GM18498 (cell line): Measurements from ENCODE around the gene SF3A1.
A peak's percentile ranks its signal among the peaks of the same experiment; 100 is the strongest.

Source experiments
- ATAC-seq: cut with Tn5 transposase; IDR thresholded peaks from one replicate; pipeline ENCODE4 v1.9.1; 2021; ENCODE audit warnings: mild to moderate bottlenecking, moderate library complexity; ENCODE audit not compliant: unreplicated experiment

SF3A1 gene

DNA sequence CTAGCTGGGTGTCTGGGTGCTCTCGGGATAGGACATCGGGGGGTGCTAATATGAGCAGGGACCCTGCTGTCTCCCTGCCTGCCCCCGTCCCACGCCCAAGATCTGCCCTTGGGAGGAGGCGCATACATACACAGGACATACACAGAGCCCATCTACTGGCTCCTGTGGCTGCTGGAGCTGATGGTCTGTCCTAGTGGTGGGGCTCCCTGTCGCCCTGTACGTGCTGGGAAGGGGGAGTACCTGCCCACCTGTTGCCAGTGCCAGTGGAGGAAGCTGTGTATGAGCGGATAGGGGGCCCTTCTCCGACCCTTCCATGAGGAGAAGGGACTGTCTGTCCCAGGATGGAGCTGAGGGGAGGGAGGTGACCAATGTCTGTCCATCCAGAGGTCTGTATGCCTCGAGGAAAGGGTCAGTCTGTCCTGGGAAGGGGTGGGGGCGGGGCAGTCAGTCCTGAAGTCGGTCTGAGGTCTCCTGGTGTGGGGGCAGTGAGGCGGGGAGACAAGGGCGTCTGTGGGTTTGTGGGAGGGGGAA, 30.9 kb downstream of the SF3A1 start:
- ATAC-seq: no peak

DNA sequence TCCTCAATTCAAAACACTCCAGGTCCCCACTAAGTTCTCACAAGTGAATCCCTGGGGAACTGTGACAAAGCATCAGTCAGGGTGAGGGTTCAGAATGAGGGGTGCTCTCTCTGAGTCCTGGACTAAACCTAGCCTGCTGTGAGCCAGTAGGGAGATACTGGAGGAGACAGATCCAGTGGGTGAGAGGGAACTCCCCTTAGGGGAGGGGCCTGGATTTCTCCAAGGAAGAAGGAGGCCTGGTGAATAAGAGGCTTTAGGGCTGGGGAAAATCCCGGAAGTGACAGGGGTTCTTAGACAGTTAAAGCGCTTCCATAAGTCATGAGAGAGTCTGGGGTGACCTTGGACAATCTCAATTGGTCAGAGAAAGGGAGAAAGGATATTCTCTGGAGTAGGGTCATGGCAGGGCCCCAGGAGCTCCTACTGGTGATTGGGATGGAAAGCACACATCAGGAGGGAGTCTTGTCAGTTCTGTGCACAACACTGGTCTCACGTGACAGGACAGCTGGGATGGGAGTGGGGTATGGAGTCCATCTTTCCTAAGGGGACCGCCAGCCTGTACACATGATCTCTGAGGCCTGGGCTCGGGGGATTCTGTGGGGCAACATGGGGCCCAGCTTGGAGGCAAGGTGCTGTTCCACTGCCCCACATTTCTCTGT, 31.5 kb downstream of the SF3A1 start:
- no peak for ATAC-seq

DNA sequence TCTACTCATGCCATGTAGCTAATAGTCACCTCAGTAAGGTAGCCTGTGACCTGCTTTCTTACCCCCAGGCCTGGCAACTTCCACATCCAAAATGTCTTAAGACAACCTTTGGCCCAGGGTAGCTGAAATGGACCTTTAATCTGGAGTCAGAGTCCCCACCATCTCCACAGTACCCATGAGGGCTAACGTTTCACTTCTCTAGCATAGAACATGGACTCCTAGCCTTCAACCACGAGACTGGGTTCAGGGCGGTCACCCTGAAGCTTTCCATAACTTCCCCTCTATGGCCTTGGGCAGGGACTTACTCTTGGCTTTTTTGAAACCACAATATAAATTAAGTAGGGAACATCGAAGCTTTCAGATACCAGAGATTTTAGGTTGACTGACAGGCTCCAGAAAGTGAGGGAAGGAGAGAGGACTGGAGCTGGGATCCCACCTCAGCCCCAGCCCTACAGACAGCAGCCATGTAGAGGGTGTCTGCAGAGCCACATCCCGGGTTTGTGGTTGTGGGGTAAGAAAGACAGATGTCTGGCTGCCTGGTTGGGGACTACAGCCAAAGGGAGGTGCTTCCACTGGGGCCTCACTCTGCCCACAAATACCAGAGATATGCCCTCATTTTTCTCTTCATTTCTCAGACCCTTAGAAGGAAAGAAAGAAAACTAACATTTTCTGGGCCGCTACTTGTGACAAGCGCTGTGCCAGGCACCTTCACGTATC, 32.5 kb downstream of the SF3A1 start:
- no peak for ATAC-seq

DNA sequence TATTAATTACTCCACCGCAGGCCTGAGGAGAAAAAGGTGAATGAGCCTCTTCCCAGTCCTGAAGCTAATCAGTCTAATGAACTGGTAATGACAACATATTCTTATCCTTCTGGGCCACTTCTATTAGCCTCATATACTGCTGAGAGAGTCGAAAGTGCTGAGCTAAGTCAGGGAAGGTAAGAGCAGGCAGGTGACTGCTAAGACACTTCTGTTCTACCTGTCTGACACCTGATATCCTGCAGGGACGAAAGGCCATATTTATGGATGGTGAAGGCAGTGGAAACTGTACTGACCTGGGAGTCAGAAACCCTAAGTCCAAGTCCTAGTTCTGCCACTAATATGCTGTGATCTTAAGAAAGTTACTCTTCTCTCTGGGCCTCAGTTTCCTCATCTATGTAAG, 33.4 kb downstream of the SF3A1 start:
- ATAC-seq: no peak

DNA sequence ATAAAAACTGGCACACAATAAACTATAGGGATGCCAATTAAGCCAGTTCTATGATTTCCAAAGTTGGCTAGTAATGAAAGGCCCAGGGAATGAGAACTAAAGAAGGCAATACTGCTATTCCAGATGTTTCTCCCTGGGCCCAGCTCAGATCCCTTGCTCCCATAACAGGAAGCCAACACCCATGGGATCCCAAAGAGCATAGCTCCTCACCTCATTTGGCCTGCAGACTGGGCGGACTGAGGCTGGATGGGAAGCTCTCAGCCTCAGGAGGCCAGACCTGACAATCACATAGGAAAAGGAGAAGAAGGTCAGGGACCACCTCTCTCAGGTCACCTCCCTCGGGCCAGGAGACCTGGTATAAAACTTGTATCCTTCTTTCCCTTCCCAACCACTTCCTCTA, 35.2 kb downstream of the SF3A1 start:
- ATAC-seq: no peak

DNA sequence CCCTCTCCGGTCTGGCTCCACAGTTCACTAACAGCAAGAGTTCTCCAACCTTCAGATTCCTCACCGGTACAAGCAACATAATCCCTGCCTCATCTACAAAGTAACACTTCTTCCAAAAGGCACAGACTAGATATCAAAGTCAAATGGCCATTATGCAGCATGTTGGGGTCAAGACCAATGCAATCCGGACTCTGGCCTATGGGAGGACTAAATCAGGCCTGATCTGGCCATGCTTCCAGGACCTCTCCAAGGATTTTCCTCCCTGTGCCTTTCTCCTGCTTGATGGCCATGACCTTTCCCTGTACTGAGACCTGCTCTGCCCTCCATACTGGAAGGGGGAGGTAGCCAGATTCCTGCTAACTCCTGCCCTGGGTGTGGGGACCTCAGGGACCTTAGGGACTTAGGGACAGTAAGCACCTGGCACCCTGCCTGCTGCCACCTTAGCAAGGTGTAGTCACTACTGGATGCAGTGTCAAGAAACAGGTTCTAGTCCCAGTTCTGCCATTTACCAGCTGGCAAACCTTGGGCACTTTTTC, 36.6 kb downstream of the SF3A1 start:
- no peak for ATAC-seq

DNA sequence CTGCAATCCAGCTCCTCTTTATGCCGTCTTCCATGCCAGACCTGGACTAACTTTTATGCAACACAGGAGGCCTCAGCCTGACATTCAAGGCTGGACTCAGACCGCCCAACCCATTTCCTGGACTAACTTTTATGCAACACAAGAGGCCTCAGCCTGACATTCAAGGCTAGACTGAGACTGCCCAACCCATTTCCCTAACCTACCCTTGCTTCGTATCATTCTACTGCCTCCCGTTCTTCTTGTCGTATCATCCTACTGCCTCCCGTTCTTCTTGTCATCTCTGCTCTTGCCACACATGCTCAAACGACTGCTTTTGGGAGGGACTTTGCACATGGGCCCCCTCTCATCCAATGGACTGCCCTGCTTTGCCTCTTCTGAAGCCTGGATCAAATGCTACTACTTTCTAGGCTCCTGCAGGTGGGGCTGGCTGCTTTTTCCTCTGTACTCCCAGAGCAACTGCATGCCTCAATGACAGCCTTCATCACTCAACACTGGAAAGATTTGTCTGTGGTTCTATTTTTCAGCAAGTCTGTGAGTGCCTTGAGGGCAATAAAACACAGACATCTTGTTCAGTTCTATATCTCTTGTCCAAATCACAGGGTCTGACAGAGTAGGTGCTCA, 37.8 kb downstream of the SF3A1 start:
- no peak for ATAC-seq

DNA sequence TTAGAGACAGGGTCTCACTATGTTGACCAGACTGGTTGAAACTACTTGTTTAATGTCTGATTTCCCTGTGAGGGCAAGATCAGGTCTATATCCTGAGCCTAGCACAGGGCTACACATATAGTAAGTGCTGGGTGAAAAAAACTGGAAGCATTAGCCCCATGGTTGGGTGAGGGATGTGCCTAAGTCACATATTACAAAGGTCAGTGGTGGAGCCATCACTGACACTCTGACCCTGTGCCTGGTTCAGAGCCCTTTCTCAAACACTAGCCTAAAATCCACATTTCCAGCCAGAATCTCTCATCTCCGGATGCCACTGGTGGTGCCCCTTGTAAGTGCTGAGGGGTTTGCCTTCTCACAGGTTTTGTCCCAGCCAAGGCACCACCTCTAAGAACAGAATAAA, 38.9 kb downstream of the SF3A1 start:
- no peak for ATAC-seq

DNA sequence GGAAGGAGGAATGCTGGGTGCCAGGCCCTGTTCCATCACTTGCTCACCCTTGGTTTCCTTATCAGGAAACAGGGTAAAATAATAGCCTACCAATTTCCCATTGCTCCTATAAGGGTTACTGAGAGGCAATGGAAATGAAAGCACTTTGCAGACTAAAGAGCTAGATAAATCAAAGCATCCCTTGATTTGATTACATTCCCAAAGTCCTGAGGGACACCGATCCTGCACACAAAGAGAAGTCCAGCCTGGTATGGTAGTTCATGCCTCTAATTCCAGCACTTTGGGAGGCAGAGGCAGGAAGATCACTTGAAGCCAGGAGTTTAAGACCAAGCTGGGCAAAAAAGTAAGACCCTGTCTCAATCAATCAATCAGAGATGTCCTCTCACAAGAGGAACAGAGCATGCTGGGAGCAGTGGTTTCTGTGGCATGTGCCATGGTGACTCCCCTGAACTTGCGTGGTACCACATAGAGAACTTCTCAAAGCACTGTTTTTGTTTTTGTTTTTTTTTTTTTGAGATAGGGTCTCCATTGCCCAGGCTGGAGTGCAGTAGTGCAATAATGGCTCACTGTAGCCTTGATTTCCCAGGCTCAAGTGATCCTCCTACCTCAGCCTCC, 40.6 kb downstream of the SF3A1 start:
- no peak for ATAC-seq

DNA sequence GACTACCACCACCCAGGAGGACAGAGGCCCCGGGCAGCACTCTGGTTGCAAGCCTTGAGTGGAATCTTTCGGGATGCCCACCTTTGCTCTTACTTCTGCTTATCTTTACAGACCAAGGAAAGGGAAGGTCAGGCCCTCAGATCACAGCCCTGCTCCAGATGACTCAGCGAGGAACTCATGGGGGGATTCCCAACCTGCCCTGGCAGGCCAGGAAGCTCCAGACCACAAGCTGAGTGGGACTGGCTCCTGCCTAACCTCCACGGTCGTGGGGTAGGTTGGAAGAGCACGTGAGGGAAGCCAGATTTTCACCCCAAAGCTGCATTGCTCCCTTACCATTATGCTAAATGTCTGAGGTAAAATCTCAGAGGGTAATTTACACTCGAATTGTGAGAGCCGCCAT, 41.8 kb downstream of the SF3A1 start:
- no peak for ATAC-seq

DNA sequence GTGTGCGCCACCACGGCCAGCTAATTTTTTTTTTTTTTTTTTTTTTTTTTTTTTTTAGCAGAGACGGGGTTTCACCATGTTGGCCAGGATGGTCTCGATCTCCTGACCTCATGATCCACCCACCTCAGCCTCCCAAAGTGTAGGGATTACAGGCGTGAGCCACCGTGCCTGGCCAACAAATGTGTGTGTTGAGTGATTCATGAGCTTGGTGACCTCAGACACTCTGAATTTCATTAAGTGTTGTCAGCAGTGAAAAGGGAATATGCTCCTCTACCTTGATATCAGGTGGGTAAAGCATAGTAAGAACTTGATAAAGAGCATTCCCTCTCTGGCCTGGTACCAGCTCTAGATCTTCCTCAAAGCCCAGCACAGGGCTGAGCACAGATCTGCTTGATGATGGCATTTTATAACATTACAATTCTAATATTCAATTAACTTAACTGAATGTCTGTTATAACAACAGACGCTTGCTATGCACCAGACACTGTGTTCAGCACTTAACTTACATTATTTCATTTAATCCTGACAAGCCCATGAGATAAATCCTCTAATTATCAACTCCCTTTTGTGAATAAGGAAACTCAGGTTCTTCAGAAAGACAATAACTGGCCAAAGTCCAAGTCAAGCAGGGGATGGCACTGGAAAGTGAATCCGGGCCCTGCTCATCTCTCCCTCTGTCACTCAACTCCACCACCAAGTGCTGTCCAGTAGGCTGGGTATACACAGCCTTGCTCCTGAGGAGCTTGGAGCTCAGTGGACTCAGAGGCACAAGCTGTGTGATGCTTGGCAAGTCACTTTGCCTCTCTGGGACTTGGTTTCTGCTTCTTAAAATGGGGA, 42.9 kb downstream of the SF3A1 start:
- no peak for ATAC-seq

DNA sequence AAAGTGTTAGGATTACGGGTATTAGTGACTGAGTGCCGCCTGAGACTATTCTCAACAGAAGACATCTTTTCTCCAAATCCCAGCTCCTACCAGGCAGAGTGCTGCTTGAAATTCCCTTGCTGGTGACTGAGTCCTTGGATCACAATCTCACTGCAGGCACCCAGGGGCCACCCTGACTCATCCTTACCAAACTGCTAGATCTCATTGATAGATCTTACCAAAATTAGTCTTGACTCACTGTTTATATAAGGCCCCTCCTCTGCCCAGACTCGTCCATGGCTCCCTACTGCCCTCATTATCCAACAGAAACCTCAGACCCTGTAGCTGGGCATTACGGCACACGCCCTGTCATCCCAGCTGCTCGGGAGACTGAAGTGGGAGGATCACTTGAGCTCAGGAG, 44.6 kb downstream of the SF3A1 start:
- no peak for ATAC-seq

DNA sequence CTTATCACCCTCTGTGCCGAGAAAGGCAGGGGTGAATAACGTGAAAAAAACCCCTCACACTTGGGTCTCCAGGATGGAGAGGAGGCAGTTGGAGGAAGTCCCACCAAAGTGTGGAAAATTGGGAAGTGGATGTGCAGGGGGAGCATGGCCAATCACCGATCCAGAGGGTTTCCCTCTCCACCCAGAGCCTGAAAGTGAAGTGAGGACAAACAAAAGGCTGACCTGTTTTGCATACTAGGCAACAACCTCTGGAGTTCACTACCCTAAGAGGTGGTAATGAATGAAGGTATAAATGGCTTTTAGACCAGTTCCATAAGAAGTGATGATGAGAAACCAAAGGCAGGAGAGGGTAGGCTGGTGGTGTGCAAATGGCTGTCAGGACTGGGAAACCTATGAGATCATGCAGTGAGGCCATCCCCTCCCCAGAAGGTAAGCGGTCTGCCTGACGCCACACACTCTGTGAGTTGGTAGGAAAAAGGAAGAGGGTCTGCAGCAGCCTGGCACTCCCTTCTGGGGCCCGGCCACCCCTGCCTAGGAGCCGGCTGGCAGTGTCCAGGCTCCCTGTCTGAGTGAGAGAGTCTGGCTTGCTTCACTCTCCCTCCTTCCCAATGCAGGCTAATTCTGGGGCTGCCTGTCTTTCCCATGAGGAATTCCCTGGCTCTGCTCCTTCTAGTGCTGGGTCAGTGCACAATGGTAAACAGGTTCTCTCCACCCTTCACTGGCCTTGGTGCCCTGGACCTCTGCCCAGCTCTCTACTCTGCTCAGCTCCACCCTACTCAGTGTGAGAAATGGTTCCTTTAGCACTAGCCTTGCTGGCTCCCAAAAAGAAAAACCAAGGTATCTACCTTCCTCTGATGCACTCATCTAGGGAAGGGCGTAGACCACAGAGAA, 45.6 kb downstream of the SF3A1 start:
- no peak for ATAC-seq

DNA sequence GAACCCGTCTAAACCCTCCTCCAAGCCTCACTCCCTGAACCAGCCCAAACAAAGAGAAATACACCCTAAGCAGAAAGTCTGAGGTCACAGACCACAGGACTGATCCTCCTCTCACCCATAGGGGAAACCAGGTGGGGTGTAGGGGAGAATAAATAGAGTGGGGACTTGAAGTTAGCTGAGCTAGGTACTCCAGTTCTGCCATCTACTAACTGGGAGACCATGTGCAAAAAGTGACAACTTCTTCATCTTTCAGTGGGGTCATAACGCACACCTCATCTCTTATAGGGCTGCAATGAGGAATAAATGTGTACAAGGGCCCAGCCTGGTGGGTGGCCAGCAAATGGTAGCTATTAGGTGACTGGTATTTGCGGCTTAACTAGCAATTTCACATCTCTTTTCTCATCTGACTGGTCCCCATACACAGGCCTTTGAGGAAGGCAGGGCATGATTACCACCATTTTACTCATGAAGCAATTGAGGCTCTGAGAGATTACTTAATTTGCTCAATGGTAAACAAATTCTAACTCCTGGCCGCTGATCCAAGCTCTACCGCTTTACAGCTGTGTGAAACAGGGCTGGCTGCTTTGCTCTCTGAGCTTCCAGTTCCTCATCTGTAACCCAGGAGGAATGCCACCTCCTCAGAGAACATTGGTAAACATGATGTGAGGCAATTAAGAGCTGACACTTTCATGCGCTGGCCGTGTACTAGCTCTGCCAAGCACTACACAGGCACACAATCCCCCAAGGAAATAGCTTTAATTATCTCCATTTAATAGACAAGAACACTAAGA, 46.5 kb downstream of the SF3A1 start:
- ATAC-seq: peak; percentile 34

DNA sequence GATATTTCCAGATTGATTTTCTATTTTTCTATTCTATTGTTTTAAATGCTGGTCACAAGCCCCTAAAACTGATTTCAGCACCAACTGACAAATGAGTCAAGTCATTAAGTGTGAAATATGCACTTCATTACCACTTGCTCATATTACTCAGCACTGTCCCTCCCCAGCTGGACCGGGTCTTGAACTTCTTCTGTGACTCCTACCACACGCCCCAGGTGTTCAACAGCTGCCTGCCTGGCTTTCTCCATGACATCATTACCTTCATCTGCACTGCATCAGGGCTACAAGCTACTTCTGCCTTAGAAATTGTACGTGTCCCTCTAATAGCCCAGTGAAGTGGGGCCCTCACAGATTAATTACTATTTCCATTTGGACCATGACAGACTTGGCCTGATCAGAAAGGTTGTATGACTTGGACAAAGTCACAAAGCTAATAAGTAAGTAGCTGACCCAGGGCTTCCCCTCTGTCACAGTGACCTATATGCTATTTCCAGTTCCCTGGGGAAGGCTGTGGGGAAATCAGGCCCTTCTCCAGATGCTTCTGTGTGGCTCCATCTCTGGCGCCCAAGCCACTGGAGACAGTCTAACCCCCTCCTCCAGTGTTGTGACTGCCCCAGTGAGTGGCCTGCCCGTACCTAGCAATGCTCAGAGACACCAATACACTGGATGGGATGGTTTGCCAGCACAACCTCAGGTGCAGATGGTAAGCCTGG, 48.0 kb downstream of the SF3A1 start:
- no peak for ATAC-seq

DNA sequence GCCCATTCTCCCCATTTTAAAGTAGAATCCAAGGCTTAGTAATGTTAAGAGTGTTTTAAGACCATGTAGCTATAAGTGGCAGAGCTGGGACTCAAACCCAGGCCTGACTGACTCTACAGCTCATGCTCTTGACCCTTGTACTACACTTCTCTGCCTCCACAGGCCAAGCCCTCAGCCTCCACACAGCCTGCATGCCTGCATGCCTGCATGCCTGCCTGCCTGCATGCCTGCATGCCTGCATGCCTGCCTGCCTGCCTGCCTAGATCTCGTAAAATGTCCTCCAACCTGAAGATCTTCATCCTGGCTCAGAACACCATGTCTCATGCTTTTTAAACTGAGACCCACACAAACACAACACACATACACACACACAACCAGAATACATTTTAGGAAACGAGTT, 48.6 kb downstream of the SF3A1 start:
- ATAC-seq: no peak

DNA sequence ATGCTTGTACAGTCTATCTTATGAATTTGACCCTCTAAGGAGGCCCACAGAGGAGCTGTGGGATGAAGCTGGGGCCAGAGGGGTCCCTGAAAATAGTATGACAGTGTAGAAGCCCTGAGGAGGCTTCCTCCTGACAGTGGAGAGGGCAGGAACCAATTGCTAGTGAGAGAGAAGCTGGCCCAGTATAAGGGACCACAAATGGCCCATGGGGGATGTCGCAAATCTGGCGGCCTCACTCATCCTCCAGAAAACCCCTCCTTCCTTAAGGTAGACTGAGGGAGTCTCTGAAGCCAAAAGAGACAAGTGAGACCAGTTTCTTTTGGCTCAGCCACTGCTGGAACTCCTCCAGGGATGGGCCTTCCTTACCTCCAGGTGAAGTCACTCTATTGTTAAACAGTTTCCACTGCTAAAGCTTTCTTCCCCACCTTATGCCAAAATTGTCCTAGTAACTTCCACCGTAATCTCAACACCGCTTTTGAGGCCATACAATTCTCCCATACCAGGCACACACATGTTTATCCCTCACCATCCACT, 49.6 kb downstream of the SF3A1 start:
- ATAC-seq: no peak

DNA sequence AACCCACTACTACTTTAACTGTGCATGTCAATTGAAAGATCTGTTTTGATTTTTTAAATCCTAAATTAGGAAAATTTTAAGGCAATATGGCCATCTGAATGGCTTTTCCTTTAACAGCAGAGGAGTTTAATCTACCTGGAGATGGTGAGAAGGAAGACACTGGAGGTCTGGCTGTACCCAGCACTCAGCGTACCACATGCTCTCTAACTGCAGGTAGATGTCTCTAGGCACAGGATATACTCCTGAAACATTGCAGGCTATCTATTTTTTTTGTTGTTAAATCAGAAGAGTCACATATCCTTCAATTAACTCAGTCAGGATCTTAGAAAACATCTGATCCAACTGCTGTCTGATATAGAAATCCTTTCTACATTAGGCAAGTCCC, 50.1 kb downstream of the SF3A1 start:
- ATAC-seq: no peak
